ENCODE measurements around the gene BRINP1.
A peak's percentile ranks its signal among the peaks of the same experiment; 100 is the strongest.

Gene BRINP1, protein sequence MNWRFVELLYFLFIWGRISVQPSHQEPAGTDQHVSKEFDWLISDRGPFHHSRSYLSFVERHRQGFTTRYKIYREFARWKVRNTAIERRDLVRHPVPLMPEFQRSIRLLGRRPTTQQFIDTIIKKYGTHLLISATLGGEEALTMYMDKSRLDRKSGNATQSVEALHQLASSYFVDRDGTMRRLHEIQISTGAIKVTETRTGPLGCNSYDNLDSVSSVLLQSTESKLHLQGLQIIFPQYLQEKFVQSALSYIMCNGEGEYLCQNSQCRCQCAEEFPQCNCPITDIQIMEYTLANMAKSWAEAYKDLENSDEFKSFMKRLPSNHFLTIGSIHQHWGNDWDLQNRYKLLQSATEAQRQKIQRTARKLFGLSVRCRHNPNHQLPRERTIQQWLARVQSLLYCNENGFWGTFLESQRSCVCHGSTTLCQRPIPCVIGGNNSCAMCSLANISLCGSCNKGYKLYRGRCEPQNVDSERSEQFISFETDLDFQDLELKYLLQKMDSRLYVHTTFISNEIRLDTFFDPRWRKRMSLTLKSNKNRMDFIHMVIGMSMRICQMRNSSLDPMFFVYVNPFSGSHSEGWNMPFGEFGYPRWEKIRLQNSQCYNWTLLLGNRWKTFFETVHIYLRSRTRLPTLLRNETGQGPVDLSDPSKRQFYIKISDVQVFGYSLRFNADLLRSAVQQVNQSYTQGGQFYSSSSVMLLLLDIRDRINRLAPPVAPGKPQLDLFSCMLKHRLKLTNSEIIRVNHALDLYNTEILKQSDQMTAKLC

DNA sequence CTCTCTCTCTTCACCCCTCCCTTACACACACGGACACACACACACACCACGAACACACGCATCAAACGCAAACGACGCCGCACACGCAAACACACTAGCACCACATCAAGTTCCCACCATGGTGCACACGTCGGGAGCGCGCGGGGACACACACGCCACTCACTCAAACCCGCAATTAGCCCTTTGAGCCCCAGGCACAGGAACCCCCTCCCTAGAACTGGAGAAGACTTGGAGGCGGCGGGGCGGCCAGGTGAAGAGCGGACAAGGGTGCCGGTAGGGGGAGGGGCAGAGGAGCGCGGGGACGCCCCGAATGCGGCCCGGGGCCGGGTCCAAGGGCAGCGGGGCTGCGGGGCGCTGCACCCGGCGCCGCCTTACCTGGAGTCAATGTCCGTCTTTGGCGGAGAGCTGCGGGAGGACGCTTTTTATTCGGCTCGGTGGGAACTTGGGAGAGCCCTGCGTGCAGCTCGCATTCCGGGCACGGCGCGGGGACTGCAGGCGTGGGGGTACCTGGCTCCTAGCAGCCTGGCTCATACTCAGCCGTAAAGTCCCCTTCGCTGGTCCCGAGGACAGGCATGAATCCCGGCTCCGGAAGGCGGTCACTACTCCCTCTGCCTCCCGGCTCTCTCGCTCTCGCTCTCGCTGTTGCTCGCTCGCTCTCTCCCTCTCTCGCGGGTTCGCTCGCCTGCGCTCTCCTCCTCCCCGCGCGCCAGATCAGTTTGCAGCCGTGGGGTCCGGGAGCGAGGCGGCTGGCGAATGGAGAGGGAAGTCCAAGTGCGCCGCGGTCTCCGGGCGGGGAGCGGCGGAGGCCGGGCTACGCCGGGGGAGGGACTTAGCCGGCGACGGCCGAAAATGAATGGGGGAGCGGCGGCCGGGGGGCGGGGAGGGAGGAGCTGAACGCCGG, at the start of gene BRINP1:
TSS of gene BRINP1 (minus strand) at position 755 of the 901 bp plus-strand sequence. CDS start 56,080 bp downstream, outside the sequence.
- peak; percentile 1 for DNase-seq

DNA sequence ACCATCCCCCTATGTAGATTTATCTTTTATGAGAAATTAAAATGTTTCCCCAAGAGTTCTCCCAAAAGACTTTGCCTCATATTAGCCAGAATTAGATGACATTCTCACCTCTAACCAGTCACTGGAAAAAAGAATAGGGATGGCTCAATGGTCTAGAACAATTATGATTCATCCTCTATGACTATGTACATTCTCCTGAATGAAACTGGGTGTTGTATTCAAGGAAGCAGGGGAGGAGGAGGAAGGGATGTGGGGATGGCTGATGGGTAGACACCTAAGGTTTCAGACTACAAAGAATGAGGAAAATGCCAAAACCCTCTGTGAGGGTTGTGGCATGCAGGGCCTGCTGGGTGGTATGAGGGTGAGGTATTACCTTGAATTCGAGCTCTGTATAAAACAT, 49.5 kb upstream of the BRINP1 start:
- no peak for DNase-seq

DNA sequence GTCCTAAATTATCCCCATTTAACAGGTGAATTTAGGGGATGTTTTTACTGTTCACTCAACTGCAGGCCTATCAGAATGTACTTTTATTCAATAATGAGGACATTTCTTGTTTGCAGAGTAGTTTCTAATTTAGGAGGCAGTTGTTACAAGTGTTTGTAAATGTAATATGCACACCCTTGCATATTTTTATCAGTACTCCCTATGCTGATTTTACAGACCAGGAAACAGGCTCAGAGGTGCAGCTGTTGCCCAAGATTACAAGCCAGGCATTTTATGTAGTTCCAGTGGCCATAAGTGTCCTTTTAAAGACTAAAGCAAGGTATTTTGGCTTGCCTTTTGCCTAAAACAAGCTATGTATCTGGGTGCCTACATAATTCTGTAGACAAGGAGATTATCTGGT, 47.6 kb upstream of the BRINP1 start:
- DNase-seq = no peak

DNA sequence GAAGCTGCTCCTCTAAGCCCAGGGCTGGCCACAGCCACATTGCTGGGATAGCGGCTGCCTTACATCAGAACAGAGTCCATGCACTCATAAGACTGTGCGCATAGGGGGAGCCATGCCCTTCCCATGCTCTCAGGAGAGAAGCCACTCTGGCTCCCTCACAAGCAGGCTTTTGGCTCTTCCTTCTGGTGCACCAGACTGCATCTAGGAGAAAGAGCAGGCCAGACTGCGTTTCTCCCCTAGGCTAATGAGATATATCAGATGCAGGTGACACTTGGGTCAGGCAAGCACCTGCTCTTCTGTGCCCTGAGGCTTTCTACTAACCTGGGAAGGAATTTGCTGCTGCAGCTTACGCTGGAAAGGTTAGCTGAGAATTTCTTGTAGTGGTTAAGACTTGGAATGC, 43.2 kb upstream of the BRINP1 start:
- no peak for DNase-seq

DNA sequence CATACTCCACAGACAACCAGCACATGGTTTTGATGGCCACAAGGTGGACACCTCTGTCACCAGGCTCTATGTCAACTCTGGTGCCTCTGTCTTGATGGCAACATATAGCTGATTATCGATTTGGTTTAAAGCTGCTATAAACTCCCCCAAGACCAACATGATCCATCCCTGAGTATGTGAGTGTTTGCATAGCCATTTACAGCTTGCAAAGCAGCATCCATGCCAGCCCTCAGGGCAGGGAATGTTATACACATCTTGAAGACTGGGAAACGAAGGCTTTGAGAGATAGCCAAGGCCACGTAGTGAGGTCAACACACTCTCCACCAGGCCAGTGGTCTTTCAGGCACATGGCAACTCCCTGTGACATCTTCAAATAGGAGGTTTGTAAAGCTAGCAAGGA, 40.3 kb upstream of the BRINP1 start:
- no peak for DNase-seq

DNA sequence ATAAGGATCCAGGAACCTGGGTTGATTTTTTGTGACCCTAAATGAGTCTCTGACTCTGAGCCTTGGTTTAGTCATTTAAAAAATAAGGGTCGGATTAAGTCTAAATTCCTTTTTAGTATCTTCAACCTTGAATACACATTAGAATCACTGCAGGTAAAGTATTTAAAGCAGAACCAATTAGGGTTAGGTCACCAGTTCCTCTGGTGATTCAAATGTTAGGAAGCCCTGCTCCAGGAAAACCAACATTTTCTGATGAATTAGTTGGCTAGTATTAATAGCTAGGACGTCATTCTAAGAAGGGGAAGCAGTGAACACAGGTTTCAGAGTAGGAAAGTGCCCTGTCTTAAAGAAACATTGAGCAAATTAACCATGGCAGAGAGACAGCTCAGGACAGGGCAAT, 31.4 kb upstream of the BRINP1 start:
- no peak for DNase-seq

DNA sequence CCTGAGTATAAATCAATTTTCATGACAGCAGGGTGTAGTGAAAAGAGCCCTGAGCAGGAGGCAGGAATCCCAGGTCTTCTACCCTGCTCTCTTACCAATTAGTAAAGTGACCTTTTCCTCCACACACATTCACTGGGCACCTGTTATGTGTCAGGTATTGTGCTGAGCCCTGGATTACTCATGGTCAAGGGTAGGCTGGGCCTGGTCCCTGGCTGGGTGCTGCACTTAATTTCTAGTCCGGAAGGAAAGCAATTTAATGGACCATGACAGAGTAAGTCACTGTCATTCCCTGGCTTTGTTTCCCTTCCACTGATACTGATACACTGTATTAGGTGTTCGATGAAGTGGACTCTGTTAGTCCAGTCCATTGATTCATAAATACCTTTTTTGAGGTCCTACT, 29.1 kb upstream of the BRINP1 start:
- DNase-seq = no peak

DNA sequence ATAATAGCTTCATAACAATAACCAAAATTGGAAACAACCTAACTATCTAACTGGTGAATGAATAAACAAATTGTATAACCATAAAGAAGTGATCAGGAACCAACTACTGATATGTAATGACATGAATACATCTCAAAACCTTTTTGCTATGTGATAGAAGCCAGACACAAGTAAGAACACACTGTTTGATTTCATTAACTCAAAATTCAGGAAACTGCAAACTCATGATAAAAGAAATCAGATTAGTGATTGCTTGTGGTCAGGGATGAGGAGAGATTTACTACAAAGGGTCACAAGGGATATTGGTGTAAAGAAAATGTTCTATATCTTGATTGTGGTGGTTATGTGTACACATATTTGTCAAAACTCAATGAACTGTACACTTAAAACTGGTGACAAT, 22.6 kb upstream of the BRINP1 start:
- no peak for DNase-seq

DNA sequence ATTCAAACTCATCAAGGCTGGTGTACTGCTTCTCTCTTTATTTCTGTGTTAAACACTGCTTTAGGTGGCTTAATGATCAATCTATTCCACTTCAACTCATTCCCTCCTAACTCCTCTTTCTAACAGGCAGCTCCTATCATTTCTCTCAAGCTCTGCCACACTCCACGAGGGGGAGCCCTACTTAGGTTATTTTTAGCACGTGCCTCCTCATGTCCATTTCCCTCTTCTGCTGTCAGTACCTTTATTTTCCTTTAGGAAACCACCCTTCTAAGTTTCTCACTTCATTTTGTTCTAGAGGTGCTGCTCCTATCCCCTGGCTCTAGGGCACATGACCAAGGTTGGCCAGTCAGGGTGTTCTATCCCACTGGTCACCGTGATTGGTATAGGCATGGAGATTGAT, 6.7 kb upstream of the BRINP1 start:
- peak; percentile 42 for DNase-seq

DNA sequence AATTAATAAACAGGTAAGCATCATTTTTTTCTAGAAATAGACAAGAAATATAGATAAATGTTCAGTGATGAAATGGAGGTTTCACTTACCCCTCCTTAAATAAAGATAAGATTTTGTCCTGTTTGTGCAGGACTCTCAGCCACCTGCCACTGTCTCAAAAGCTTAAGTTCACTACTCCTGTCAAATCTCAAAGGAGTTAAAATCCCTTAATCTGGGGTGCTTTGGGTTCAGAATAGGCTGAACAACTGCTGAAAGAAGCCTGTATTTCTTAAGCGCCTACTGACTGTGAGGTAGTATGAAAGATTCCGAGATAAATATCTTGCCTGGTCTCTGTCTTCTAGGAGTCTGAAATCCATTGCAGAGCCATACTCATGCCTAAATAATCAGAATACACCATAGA, 3.7 kb upstream of the BRINP1 start:
- DNase-seq = no peak

DNA sequence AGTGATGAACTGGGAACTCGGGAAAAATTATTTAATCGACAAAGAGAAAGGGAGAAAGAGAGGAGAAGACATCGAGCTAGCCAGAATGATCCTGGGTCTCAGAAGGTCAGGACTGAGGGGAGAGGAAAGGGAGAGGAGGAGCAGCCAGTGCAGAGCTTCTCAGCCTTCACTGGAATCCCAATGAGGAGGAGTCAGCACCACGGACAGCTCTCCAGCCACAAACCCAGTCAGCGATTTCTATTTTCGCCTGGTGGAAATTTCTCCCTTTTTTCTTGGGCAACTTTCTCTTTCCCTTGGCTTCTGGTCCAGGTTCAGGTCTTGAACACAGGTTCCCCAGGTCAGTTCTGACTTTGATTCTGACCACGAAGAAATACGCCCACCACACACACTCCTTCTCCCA, 1.6 kb upstream of the BRINP1 start:
- DNase-seq = peak; percentile 62

DNA sequence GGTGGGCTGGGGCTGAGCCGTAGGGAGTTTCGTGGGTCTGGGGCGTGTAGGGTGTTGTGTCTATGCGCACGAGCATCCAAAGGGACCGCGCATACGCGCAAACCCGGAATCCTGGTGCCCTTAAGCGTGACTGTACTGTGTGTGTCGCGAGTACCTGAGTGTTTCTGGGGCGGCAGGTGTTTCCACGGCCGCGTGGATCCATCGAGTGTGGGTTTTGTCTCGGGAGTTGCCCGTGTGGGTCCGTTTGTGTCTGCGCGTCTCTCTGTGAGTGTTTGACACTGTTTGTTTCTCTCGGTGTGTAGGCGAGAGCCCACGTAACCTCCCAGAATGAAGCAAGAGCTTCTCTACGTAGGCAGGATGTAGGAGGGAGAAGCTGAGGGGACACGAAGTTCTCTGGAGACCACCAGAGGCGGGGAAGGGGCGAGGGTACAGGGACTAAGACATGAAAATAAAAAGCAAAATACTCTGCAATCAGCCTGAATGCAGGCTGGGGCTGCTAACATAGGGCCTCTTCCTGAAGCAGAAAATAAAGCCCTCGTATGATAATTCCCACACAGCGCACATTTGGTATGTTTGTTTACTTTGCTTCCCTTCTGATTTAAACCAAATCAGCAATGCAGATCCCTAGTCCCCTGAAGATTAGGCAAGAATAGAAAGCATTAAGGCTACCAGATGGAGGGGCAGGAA, 588 bp upstream of the BRINP1 start:
- no peak for DNase-seq

DNA sequence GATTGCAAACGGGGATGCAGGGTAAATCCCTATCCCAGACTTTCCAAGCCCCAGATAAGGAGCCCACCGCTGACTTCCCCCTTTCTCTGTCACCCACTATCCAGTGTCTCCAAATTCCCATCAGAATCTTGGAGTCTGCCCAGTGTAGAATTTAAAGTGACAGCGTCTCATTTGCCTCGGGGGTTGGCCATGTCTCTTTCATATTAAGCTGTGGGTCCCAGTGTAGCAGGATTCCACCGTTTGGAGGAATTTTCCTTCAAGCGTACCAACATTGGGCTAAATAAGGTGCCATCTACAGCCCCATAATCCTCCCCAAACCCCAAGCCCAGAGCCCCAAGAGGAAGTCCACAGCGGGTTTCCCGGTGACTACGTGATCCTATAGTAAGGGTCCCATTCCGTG, 1.1 kb downstream of the BRINP1 start:
- no peak for DNase-seq

DNA sequence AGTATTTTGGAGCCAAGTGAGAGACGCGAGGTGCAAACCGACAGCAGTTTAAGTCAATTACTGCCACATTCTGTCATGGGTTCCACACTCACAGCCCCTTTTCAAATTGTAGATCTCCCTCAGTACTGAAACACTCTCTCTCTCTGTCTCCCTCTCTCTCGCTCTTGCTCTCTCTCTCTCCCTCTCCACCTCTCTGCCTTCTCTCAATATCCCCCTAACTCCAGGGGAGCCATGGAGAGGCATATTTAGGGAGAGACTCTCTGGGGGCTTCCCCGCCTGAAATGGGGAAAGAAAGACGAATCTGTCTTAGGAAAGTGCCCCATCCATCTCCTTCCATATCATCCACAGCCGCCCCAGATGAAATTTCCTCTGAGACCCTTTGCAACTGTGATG, 1.6 kb downstream of the BRINP1 start:
- DNase-seq = no peak

DNA sequence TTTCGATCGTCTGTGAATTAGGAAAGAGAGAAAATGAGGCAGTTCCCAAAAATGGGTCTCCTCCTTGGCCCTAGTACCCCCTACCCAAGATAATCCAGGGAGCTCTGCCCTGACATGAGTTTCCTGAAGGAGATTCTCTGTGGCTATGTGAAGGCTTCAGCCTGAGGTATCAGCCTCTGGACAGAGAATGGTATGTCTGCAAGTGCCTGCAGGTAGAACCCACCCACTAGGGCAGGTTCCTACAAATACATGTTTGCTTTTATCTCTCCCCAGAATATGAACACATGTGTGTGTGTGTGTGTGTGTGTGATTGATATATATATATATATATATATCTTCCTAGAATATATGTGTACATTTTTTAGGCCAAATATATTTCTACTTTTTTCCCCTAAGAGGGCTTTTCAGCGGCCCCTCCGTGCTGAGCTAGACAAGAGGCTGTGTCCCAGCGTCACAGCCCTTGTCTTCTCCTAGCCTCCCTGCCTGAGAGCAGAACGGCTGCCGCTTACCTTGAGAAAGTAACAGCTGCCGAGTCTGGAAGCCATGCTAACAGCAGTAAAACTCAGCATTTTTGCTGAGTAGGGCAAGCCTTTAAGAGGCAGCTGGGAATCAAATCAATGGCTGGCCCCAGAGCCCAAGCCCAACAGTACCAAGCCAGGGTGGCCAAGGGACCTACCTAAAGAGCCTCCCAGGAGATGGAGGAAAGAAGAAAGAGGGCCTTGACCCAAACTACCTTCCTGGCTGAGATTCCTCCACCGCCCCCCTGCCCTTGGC, 2.1 kb downstream of the BRINP1 start:
- no peak for DNase-seq

DNA sequence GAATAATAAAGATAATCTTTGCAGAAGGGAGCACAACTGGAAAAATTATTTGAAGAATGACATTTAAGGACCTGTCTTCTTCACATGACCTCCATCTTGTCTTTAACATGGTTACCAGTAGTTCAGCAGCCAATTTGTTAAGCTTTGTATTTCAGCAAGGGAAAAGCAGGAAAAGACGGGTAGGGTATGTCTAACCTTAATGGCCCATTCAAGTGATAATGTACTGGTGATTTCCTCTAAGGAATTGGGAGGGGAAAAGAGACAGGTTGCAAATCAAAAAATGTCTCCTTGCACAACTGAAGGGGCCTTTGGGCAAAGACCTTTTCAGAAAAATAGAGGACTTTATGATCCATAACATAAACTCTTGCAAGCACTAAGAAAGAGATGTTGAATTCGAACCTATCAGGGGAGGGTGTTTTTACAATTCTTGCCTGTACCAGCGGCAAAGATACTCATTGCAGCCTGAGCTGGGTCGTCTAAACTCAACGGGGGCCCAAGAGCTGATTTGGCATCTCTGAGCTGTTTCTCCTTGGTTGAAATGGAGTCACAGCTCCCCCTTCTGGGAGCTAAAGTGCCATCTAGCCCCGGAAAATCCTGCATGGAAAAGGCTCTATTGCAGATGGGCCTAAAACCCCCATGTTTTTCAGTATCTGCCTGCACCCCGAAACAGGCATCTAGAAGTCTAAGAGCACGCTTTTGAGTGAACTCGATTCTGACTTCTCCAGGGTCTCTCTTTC, 3.8 kb downstream of the BRINP1 start:
- DNase-seq = peak; percentile 39

DNA sequence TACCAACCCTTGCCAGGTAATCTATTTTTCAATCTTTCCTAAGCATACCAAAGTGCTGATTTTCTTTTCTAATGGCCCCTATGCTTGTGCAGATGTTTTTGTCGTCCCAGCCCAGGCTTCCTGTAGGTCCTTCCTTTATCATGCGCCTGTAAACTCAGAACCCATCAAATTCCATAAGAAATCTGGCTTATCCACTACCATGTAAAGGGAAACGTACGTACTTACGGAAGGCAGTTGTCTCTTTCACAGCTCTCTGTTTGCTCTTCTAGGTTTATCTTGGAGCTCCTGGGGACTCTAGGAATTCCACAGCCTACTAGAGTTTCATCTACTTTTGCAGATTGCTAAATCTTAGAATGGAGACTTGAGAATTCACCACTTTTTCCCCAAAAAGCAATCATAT, 9.0 kb downstream of the BRINP1 start:
- no peak for DNase-seq

DNA sequence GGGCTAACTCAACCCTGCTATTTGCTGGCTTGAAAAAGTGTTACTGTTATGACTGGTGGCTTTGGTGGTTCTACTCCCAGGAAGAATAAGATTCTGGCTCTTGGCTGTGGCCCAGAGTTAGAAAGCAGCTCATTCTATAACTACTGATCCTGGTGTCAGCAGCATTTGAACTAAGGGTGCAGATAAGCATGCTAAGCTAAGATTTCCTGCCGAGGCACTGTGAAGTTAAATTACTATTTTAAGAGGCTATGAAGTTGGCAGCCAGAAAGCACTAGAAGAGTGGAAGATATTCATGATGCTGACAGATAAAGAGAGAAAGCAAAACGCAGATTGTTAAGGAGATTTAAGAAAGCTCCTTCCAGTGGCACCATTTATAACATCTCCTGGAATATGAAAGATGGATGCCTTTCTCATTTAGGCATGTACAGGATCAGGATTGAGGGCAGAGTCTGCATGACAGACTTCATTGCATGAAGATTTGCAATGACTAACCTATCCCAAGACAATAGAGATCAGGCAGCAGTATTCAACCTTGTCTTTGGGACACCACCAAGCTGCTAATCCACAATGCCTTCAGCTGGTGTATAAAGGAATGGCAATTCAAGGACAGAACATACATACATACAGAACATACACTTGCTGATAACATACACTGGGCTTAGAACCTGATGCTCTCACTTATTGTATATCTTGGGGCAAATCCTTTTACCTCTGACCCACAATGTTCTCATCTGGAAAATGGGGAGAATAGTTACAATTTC, 11.7 kb downstream of the BRINP1 start:
- no peak for DNase-seq

DNA sequence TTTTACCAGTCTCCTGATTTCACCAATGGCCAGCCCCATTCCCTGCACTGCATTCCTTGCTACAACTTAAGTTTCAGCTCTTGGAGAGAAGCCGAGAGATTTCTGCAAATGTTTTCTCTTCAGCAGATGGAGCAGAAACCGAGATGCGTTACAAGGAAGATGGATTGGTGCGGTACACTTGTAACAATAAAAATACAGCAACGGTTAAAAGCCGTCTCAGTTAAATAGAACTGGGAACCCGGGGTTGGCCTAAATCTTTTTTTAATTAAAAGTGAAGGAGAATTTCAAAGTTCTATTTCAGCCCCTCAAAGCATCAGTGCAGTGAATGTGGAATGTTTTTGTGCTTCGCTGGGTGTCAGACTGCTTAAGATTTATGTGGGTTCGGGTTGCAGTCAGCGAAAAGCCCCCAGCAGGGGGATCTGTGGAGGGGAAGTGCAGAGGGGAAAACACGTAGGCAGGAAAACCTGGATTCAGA, 19.8 kb downstream of the BRINP1 start:
- DNase-seq = no peak
